Memory B cell (primary cell): Measurements from ENCODE around the gene ZNF175.

Experiments
- ATAC-seq: fragments of 150-1000 bp; cut with Tn5 transposase; 2 replicates; pipeline ENCODE4 v1.10.0; 2021; ENCODE audit warnings: low read depth, mild to moderate bottlenecking, moderate library complexity
- DNase-seq, 2 donors: peaks; one replicate each; pipeline ENCODE4 v3.0.0; 2022; ENCODE audit warnings: low spot score in 2 of 2
- H3K27ac Mint-ChIP-seq: one replicate; pipeline ENCODE4 v1.8.0; 2022; ENCODE audit warnings: mild to moderate bottlenecking, moderate library complexity, mixed read lengths
- H3K27me3 Mint-ChIP-seq: one replicate; pipeline ENCODE4 v1.8.0; 2022; ENCODE audit warnings: mixed read lengths
- H3K36me3 Mint-ChIP-seq: one replicate; pipeline ENCODE4 v1.8.0; 2022; ENCODE audit warnings: mild to moderate bottlenecking, mixed read lengths
- H3K4me1 Mint-ChIP-seq: one replicate; pipeline ENCODE4 v1.8.0; 2022; ENCODE audit warnings: mixed read lengths
- H3K4me3 Mint-ChIP-seq: one replicate; pipeline ENCODE4 v1.8.0; 2022; ENCODE audit warnings: mild to moderate bottlenecking, moderate library complexity, mixed read lengths
- H3K9me3 Mint-ChIP-seq: one replicate; pipeline ENCODE4 v1.8.0; 2022; ENCODE audit warnings: mixed read lengths

ZNF175 gene

DNA sequence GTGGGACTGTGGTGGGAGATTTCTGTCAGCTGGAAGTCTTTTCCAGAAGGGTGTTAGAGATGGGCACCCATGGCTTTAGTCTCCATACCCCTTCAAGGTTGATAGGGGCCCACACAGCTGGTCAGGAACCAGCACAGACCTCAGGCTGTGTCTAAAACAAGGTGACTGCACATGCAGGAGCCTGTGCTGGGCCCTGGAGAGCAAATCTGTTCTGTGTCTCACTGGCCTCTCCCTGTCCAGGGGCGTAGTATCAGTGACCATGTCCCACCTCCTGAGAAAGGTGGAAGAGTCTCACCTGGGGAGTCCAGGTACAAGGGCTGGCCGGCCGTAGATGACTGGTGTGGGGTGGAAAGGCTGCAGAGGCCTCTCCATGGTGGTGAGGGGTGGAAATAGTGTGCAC, 19.4 kb downstream of the ZNF175 start:
- no peak overlapping the region for H3K4me3 Mint-ChIP-seq
- no peak overlapping the region for H3K27ac Mint-ChIP-seq
- ATAC-seq (no peak), DNase-seq (no peak)
- peaks cover 27% of the 10 kb centered on the region for H3K4me1 Mint-ChIP-seq
- H3K36me3 Mint-ChIP-seq, result peaks cover 25% of the 10 kb centered on the region
- H3K9me3 Mint-ChIP-seq, result peaks cover 6% of the 10 kb centered on the region
- H3K27me3 Mint-ChIP-seq, result no peaks in the 10 kb centered on the region

DNA sequence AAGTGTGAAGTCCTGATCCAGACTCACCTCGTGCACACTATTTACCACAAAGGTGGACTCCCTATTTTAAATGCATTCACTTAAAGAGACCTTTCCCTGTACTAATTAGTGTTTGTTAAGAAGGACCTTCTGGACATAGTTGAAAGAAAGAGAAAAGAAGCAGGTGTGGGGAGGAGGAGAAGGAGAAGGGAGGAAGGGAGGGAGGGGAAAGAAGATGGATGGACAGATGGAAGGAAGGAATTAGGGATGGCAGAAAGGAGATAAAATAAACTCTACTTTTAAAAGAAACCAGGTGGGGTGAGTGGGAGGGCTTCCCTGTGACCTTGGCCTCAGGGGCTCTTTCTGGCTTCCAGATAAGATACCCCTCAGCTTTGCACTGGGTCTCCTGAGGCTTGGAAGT, 21.4 kb downstream of the ZNF175 start:
- Mint-ChIP-seq H3K36me3 (peaks cover 5% of the 10 kb centered on the region), H3K4me3 (peak overlapping the region; percentile 41), H3K27me3 (no peaks in the 10 kb centered on the region), H3K9me3 (no peaks in the 10 kb centered on the region), H3K27ac (no peak overlapping the region), H3K4me1 (peaks cover 41% of the 10 kb centered on the region)
- ATAC-seq (no peak), DNase-seq (no peak)

DNA sequence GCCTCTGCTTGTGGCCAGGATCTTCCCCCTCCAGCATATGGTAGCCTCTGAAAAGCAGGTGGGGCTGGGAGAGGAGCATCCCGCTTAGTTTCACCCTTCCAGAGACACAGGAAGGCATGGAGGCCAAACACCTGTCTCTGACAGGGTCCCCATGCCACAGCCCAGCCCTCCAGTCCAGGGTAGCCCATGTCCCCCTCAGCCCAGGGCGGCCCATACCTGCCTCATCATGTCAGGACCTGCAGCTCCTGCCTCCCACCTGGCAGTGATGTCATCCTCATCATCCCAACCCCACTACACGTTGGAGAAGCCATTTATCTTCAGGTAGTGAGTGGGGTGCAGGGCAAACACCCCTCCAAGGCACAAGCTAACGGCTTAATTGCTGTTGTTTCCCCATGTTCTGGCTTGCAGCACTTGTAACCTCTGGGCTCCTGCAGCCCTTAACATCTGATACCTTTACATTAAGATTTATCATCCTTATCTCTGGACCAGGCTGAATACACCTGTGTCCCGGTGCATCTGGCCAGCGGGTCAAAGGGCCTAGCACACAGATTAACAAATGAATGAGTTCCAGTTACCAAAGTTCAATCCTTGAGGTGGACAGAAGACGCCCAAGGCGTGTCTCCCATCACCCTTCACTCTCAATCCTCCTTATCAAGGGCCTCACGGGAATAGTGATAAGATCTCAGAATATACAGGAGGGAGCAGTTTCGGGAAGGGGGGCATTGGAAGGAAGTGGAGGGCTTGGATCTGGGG, 22.2 kb downstream of the ZNF175 start:
- peak overlapping the region; percentile 99 for H3K4me3 Mint-ChIP-seq
- H3K36me3 Mint-ChIP-seq, result peaks cover 2% of the 10 kb centered on the region
- no peak overlapping the region for H3K27ac Mint-ChIP-seq
- ATAC-seq (no peak), DNase-seq (no peak)
- peaks cover 42% of the 10 kb centered on the region for H3K4me1 Mint-ChIP-seq
- no peaks in the 10 kb centered on the region for H3K27me3 Mint-ChIP-seq
- H3K9me3 Mint-ChIP-seq, result no peaks in the 10 kb centered on the region

DNA sequence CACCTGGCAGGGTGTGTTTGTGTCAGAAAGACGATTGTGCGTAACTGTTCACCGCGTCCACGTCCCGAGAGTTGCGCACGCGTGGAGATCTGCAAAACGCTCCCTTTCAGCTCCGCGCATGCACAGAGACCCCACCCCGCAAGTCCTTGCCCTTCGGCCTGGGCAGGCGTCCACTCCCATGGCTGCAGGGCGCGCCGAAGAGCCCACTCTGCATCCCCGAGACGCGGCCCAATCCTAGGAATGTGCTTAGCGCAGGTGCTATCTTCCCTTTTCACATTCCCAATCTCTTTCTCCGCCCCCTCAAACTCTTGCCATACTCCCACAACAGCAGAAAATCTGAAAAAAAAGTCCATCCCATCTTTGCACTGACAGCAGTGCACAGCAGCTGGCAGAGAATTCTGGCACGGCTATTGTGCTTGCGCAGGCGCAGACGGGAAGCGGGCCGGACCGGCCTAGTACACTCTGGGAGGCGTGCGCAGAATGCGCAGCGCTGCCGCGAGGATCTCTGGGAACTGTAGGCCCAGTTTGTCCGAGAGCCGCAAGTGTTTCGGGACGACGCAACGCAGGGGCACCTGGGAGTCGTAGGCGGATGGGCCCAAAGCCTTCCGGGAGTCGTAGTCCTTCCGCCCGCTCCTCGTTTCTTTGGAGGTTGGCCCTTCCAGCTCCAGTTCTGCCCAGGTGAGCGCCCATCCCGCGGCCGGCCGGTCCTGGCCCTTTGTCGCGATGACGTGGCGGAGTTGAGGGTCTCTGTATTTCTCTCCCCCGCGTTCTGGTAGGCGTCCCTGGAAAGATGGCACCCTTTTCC, 23.1 kb downstream of the ZNF175 start:
- ATAC-seq (peak; percentile 100), DNase-seq (peak; percentile 88 to 93)
- H3K36me3 Mint-ChIP-seq, result peaks cover 2% of the 10 kb centered on the region
- H3K27ac Mint-ChIP-seq, result peak overlapping the region; percentile 80
- H3K4me1 Mint-ChIP-seq, result peaks cover 42% of the 10 kb centered on the region
- no peaks in the 10 kb centered on the region for H3K9me3 Mint-ChIP-seq
- H3K4me3 Mint-ChIP-seq, result peak overlapping the region; percentile 99
- no peaks in the 10 kb centered on the region for H3K27me3 Mint-ChIP-seq

DNA sequence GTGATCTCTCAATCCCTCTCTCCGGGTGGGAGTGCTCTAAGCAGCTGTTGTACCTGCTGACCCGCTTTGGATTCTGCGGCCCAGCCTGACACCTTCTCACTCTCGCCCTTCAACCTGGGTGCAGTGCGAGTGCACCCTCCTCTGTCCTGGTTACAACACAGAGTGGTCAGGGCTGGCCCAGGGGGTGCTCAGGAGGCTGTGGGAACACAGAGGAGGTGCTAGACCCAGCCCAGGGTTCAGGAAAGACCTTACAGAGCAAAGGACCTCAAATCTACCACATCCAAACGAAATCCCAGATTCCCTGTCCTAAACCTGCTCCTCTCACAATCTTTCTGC, 23.7 kb downstream of the ZNF175 start:
- no peaks in the 10 kb centered on the region for H3K9me3 Mint-ChIP-seq
- DNase-seq, result no peak
- peaks cover 1% of the 10 kb centered on the region for H3K36me3 Mint-ChIP-seq
- peak overlapping the region; percentile 99 for H3K4me3 Mint-ChIP-seq
- no peak for ATAC-seq
- peak overlapping the region; percentile 80 for H3K27ac Mint-ChIP-seq
- no peaks in the 10 kb centered on the region for H3K27me3 Mint-ChIP-seq
- peaks cover 42% of the 10 kb centered on the region for H3K4me1 Mint-ChIP-seq

DNA sequence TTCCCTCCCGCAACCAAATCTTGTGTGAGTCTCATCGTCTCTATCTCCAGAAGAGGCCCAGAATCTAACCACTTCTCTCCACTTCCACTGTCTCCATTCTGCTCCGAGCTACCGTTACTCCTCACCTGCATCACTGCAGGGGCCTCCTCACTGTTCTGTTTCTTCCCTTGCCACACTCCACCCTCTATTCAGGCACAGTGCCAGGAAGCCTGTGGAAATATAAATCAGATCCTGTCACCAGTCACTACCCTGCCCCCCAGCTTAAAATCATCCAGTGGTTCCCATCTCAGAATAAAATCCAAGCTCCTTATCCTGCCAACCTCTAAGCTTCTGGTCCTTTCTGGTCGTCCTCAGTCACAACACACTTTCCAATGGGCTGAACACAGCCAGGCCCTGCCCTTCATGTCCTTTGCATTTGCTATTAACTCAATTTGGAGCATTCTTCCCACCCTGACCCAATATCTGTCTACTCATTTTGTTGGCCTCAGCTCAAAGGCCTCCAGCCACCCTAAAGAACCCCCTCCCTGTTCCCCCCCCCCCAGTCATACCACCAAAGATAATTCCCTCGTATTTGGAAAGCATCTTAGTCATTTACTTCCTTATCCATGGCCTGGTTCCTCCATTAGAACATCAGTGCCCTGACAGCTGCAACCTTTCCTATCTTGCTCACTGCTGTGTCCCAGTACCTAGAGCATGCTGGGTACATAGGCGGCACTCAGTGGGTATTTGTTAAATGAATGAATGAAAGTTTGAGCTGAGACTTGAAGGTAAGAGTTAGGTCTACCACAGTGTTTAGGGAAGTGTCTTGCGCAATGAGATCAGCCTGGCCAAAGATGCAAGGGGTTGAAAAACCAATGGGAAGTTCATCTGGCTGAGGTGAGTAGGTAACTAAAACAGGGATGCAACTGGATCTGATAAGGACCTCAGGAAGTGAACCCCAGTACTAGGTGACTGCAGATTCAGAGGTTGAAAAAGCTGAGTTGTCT, 24.4 kb downstream of the ZNF175 start:
- Mint-ChIP-seq H3K27ac (peak overlapping the region; percentile 80), H3K9me3 (no peaks in the 10 kb centered on the region), H3K27me3 (no peaks in the 10 kb centered on the region), H3K4me1 (peaks cover 47% of the 10 kb centered on the region), H3K36me3 (no peaks in the 10 kb centered on the region), H3K4me3 (peak overlapping the region; percentile 99)
- DNase-seq, result no peak
- no peak for ATAC-seq

DNA sequence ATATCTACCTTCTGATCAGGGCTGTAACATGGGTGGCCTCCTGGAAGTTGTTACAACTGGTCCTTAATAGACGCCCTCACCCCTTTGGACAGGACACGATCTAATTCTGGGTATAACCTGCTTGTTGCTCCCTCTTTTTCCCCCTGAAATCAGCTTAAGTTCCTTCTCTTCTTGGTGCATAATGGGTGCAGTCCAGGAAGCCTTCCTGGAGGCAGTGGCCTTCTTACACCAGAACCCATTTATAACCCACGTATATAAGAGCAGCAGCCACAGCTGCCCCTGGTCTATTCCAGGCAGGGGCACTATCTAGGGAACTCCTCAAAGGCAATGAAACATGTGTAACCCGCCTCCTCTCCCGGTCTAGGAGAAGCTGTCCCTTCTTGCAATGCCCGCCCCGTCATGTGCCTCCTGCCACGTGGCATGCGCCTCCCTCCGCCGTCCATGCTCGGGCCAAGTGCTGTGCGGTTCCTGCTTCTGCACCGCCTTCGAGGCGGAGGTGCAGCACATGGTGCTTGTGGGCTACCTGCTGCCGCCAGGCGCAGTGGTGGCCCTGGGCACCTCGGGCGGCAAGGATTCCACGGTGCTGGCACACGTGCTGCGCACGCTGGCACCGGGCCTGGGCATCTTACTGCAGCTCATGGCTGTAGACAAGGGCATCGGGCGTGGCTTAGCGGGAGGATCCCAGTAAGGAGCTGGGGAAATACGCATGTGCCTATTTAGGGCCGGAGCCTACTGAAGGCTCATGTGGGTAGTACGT, 27.3 kb downstream of the ZNF175 start:
- H3K4me3 Mint-ChIP-seq, result no peak overlapping the region
- ATAC-seq, result no peak

DNA sequence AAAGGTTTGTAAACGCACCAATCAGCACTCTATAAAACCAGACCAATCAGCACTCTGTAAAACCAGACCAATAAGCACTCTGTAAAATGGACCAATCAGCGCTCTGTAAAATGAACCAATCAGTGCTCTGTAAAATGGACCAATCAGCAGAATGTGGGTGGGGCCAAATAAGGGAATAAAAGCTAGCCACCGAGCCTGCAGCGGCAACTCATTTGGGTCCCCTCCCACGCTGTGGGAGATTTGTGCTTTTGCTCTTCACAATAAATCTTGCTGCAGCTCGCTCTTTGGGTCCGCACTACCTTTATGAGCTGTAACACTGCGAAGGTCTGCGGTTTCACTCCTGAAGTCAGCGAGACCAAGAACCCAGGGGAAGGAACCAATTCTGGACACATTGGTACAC, 28.0 kb downstream of the ZNF175 start:
- Mint-ChIP-seq H3K27ac (no peak overlapping the region), H3K36me3 (peaks cover 5% of the 10 kb centered on the region), H3K4me1 (peaks cover 51% of the 10 kb centered on the region), H3K9me3 (no peaks in the 10 kb centered on the region), H3K4me3 (peak overlapping the region; percentile 91), H3K27me3 (no peaks in the 10 kb centered on the region)
- ATAC-seq (no peak), DNase-seq (no peak)

More for the DNA sequence above, 27.3 kb downstream of the ZNF175 start:
- H3K9me3 Mint-ChIP-seq, result no peaks in the 10 kb centered on the region
- no peak for DNase-seq
- H3K36me3 Mint-ChIP-seq, result peaks cover 4% of the 10 kb centered on the region
- no peaks in the 10 kb centered on the region for H3K27me3 Mint-ChIP-seq
- no peak overlapping the region for H3K27ac Mint-ChIP-seq
- H3K4me1 Mint-ChIP-seq, result peaks cover 58% of the 10 kb centered on the region

DNA sequence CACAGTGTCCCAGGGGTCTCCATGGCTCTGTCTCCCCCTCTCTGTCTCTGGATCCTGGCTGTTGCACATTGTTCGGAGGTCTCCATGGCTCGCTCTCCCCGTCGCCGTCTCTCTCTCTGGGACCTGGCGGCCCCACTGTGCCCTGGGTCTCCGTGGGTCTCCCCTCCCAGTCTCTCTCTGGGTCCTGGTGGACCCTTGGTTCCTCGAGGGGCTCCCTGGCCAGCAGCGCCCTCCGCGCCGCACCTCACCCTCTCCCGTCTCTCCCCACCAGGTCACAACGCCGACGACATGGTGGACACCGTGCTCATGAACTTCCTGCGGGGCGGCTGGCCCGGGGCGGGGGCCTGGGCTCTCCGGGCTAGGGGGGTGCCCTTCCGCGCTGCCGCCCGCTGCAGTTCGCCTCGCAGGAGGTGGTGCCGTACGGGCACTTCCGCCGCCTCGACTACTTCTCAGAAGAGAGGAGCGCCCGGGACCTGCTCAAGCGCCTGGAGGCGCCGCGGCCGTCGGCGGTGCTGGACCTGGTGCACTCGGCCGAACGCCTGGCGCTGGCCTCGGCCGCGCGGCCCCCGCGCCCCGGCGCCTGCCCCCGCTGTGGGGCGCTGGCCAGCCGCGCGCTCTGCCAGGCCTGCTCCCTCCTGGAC, 30.0 kb downstream of the ZNF175 start:
- peak overlapping the region; percentile 91 for H3K4me3 Mint-ChIP-seq
- ATAC-seq, result peak; percentile 83
- H3K4me1 Mint-ChIP-seq, result peaks cover 49% of the 10 kb centered on the region
- no peaks in the 10 kb centered on the region for H3K9me3 Mint-ChIP-seq
- peak overlapping the region; percentile 92 for H3K27ac Mint-ChIP-seq
- H3K27me3 Mint-ChIP-seq, result no peaks in the 10 kb centered on the region
- peaks cover 12% of the 10 kb centered on the region for H3K36me3 Mint-ChIP-seq
- peak; percentile 47 to 62 for DNase-seq

DNA sequence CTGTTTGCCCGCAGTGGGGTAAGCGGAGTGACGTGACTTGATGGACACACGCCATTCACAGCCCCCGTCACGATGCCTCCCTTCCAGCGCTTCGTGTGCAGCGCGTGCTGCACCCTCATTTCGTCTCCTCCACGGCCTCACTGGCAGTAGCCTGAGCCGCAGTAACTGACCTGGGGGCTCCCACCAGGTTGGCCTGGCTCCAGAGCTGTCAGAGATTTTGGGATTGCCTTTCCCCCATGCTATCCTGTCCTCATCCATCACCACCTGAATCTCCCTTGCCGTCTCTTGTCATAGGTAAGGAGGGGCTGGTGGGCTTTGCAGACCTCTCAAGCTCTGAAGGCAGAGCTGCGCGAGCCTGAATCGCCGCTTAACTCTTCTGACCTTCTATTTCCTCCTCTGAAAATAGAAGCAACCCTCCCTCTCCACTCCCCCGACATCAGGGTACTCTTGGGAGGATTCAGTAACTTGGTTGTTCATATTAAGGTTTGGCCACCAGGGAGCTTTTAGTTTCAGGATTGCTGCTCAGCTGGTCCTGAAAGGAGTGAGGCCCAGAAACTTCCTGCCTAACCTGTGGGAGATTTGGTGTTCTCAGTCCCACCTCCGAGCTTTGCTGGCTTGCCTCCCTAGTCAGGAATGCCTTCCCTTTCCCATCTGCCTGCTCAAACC, 31.2 kb downstream of the ZNF175 start:
- no peaks in the 10 kb centered on the region for H3K27me3 Mint-ChIP-seq
- H3K9me3 Mint-ChIP-seq, result no peaks in the 10 kb centered on the region
- ATAC-seq (no peak), DNase-seq (no peak)
- H3K4me3 Mint-ChIP-seq, result peak overlapping the region; percentile 86
- peaks cover 52% of the 10 kb centered on the region for H3K4me1 Mint-ChIP-seq
- H3K27ac Mint-ChIP-seq, result peak overlapping the region; percentile 59
- H3K36me3 Mint-ChIP-seq, result peaks cover 12% of the 10 kb centered on the region

DNA sequence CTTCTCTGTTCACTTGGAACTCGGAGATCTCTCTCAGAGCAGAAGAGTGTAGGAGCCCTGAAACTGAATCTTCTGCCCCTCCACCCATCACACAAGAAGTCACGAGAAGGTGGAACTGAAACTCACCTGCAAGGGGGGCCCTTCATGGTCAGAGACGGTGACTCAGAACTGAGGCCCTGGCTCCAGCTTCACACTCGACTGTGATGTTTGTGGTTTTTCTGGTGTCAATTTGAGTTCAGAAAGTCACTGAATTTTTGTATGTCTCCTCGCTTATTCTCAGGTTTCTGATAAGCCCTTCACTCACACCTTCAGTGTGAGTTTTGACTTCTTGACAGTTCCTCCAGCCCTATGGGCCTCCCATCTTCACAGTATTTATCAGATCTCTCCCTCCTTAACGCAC, 36.0 kb downstream of the ZNF175 start:
- Mint-ChIP-seq H3K27ac (peak overlapping the region; percentile 91), H3K36me3 (peaks cover 29% of the 10 kb centered on the region), H3K27me3 (no peaks in the 10 kb centered on the region), H3K4me3 (peak overlapping the region; percentile 75), H3K4me1 (peaks cover 63% of the 10 kb centered on the region), H3K9me3 (no peaks in the 10 kb centered on the region)
- peak; percentile 69 to 83 for DNase-seq
- ATAC-seq, result peak; percentile 99

DNA sequence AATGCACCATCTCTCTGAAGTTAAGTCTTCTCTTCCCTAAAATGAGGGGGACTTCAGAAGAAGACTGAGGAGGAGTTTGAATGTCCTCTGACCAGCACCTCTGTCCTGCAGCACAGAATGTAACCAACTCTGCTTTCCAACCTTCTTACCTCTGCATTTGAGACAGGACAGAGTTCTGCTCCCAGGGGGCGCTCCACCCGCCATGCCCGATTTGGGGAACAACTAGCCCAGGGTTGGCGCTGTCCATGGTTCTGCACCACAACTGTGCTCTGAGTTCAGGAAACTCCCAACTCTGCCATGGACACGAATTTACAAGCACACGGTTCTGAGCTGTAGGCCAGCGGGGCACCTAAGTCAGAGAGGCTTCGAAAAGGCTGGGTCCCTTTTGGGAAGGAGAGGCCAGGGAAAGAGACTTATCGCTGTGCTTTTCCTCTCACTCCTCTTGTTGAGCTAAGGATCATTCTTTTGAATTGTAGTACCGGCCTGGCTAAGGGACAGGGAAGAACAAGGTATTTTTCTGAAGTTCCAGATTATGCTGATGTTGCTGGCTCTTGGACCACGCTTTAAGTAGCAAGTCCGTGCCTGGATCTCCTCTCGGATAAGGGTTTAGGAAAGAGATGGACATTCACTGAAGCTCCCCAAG, 37.0 kb downstream of the ZNF175 start:
- H3K9me3 Mint-ChIP-seq, result peaks cover 2% of the 10 kb centered on the region
- peaks cover 36% of the 10 kb centered on the region for H3K36me3 Mint-ChIP-seq
- no peaks in the 10 kb centered on the region for H3K27me3 Mint-ChIP-seq
- H3K4me3 Mint-ChIP-seq, result peak overlapping the region; percentile 22
- DNase-seq (peak; percentile 56 to 66), ATAC-seq (no peak)
- peak overlapping the region; percentile 91 for H3K27ac Mint-ChIP-seq
- peaks cover 56% of the 10 kb centered on the region for H3K4me1 Mint-ChIP-seq
